Measurements from ENCODE around the gene MAK.
"Not testable (repeated sequence)": the region's sequence is repeated elsewhere in the genome, so short reads cannot be mapped to it uniquely, and the experiment has no call there.

MAK gene

DNA sequence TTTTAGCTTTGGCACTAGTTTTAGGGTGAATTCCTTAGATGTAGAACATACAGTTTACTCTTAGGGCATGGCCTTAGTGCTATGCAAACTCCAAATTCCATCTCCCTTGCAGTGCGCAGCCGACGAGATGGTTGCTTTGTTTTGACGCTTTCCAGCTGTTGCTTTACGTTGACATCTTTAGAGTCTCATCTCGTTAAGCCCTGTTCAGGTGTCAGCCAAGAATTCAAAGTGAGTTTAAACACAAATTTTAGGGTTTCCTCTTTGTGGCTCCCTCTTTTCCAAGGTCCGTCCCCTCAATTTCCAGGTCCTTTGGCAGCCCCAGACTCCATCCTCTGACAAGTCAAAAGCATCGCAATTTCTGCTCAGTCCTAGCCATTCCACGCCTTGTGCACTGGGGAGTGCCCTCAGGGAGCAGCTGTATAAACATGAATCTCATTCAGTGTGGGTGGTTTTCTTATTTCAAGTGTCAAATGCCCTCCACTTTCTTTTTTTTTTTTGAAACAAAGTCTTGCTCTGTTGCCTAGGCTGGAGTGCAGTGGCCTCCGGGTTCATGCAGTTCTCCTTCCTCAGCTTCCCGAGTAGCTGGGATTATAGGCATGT lies 14.1 kb upstream of the MAK start:
- no peak for DNase-seq

DNA sequence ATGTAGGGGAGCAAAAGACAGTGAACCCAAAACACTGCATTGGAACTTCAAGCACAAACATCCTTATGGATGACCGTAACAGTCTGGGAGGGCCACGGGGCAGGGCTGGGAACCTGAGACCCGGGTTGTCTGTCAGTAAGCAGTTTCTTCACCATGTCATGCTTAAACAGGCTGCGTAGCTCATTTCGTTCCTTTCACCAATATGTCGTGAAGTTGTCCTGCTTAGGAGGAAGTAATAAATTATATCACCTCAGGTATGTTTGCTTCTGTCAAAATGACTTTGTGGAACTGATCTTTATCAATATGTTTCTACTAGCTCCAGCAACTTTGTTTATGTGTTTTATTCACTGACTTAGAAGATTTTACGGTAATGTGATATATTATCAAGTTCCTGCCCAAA lies 12.4 kb upstream of the MAK start:
- no peak for DNase-seq

DNA sequence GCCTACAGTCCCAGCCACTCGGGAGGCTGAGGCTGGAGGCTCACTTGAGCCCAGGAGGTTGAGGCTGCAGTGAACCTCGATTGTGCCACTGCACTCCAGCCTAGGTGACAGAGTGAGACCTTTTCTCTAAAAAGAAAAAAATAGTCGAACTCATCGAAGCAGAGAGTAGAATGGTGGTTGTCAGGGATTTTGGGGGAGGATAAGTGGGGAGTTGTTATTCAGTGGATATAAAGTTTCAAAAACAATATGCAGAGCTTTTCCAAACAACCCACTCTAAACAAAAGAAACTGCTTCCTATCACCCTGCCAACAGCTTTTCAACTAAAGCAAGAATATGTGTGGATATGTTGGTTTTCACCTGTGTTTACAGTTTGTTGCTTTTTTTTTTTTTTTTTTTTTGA lies 11.6 kb upstream of the MAK start:
- DNase-seq: no peak

DNA sequence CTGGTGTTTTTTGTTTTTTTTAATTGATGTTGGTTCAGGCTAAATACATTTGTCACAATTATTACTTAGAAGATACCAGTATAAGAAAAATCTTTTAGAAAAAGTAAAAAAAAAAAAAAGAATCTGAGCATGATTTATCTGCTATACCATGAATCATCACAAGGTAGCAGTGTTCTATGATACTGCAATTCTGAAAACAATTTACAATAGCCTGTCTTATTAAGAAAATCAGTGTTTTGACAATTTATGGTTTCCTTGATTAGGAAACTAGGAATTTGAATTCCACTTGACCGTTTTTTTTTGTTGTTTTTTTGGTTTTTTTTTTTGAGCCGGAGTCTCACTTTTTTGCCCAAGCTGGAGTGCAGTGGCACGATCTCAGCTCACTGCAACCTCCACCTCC lies 9.3 kb upstream of the MAK start:
- DNase-seq: peak; percentile 51

DNA sequence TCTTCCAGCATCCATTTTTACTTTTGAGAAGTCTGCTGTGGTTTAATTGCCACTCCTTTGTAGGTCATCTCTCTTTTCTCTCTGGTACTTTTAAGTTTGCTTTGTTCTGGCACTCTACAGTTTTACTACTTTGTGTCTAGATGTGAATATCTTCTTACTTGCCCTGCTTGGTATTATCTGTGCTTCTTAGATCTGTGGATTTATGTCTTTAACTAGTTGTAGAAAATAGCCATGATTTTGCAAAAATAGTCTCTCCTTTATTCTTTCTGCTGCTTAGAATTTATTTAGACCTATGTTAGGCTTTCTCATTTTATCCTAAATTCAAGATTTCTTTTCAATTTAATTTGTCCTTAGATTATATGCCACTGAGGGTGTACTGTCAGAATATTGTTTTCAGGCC lies 5.2 kb upstream of the MAK start:
- no peak for DNase-seq

DNA sequence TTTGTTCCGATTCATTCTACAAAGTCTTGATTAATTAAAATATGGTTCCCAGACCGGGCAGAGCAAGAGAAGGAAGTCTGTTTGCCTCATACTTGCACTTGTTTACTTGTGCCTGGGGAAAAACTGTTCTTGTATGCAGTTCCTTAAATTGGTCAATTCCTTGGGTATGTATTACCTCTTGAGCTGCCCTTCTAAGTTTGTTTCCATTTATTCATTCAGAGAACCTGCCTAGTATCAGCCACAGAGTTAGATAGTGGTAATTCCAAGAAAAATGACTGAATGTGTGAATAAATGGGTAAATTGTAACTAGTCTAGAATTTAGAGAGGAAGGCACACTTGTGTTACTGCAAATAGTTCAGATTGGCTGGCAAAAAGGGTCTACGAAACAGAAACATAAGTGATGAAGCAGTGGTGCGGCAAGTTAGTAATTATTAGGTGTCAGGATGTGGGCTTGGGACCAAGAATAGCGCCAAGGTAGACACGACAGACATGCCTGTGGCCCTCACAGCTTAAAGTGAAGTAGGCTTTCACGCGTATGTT lies 525 bp upstream of the MAK start:
- peak; percentile 92 for DNase-seq

DNA sequence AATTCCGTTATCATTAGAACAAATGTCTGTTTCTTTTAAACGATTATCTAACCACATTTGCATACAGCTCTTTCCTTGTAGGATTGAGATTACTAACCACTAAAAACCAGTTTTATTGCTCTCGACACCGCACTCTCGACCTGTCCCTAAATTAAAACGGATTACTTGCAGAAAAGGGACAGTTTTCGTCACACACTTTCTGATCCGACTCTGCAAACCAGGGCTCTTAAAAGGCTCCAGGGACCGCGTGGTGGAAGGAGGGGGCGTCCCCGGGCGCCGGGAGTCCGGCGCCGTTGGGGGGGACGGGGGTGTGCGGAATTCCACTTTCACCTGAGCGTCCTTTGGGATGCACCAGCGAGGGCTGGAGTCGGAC lies 731 bp downstream of the MAK start:
- peak; percentile 76 for DNase-seq

DNA sequence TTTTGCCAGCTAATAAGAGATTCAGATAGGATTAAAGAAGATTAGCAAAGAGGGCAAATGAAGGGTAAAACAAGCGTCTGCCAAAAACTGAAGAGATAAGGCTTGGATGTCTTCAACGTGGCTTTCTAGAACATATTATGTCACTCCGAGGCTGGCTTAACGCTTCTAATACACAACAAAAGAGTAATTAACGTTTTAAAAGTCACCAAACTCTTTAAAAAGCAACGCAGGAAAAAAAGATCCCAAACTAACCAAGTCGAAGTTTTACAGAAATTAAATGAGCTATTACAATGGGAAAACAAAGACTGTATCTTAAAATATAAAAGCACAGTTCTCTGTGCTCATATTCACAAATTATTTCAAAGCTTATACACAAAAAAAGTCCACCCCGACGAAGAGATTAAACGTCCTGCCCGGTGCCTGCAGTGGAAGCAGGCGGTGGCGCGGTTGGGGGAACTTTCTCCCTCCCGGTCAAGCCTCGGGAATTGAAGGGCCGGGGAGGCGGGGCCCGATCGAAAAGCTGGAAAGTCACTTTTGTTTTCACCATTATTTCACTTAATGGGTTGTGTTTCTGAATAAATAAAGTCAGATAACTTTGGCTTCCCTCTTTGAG lies 1.2 kb downstream of the MAK start:
- peak; percentile 67 for DNase-seq

DNA sequence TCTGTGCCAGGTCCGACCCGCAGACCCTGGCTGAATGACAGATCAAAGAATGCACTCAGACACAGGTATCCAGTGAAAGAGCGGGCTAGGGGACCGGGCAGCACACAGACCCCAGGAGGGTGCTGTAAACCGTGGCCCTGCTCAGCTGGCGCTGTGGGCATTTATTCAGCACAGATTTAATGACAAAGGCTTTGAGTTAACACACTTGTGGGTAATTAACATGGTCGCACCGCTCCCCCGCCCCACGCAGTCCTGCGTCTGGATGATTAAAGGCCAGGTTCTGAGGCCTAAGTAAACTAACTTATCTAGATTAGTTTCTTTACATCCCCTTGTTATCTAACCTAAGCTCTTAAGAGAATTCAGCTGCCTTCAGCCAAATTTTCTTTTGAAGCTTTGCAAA lies 3.5 kb downstream of the MAK start:
- DNase-seq: no peak

DNA sequence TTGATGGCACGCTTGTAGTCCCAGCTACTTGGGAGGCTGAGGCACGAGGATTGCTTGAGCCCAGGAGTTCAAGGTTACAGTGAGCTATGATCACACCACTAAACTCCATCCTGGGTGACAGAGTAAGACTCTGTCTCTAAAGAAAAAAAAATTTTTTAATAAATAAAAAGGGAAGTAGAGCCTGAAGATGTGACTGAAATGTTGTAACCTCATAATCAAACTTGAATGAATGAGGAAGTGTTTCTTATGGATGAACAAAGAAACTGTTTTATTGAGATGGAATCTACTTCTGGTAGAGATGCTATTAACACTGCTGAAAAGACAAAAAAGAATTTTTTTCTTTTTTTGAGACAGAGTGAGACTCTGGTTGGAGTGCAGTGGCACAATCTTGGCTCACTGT lies 6.7 kb downstream of the MAK start:
- peak; percentile 24 for DNase-seq

DNA sequence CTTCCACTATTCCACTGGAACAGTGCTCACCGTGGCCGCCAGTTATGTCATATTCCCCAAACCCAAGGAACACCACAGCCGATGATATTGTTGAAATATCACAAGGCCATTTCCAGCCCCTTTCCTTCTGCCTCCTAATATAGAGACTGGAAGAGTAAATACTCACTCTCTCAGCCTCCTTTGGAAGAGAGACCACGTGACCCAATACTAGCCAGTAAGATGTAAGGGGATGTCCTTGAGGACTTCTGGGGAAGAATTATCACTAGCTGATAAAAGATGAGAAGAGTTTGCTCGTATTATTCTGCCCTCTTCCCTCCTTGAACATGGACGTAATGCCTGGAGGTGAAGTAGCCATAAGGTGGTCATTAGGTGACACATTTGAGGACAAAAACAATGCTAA lies 13.5 kb downstream of the MAK start:
- no peak for DNase-seq

DNA sequence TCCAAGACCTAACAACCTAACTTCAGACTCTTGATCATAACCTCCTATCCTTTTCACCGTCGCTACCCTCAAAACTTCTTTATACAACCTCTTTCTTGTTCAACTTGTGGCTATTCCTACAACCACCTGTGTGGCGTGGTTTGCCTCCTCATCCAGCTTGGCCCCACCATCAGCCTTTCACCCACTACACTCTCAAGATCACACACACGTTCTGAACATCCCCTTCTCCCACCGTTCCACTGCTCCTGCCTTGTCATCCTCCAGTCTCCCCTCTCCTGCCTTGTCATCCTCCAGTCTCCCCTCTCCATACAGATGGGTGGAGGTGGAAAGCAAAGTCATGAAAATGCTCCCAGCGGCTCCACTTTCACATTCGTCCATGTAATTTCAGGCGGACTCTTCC lies 14.0 kb downstream of the MAK start:
- no peak for DNase-seq

DNA sequence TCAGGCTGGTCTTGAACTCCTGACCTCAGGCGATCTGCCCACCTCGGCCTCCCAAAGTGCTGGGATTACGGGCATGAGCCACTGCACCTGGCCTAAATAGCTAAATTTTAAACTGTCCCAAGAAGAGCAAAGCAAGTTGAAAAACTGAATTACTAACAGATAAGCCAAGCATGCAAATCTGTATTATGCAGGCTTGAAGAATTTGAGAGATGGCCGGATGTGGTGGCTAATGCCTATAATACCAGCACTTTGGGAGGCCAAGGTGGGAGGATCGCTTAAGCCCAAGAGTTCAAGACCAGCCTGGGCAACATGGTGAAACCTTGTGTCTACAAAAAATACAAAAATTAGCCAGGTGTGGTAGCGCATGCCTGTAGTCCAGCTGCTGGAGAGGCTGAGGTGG lies 24.2 kb downstream of the MAK start:
- DNase-seq: not testable (repeated sequence)

DNA sequence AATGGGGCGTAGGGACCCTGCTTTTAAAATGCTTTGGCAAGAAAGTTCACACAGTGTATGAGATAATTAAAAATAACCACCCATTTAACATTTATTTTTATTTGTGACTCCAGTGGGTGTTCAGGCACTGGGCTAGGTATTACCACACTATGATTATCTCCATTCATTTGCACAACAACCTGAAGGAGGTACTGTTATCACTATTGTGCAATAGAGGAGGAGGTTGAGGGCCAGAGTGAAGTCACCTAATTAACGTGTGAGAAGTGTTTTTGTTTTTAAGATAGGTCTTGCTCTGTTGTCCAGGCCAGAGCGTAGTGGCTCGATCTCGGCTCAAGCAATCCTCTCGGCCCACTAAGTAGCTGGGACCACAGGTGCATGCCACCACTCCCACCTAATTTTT lies 29.2 kb downstream of the MAK start:
- peak; percentile 41 for DNase-seq

DNA sequence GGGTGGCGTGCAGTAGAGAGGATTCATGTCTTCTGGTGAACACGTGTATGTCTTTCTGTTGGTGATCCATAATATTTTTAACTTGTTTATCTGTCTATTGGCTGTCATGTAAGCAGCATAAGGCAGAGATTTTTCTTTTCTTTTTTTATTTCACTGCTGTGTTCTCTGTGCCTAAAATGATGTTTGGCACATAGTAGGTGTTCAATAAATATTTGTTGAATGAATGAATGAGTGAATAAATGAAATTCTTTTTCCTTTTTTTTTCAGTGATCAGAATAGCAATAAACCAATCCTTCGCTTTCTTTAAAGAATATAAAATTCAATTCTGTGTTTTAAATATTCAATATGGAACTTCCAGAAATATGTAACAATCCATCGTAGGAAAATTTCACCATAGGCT lies 30.0 kb downstream of the MAK start:
- no peak for DNase-seq

DNA sequence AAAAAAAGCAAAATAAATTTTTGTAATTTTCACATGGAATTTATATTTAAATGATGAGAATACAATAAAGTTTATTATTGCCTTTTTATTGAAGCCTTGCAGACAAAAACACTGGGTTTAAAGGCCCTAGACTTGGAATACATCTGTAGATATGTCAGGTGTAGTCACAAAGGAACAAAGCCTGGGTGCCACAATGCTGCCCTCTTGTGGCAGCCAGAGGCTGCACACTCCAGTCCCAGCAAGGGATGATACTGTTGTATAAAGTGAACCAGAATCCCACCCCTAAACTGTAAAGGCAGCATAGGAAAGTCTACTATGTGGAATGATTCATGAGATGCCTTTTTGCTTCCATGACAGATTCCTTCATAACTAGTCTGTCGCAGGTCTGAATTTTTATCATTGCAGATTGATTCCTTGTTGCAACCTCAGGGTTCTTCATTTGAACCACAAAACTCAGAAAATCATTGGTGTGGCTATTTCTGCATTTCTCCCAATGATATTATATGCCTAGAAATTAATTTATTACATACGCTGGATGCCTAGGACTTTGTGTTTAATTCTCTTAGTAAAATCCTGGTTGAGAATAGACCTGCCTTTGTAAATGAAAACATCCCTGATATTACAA lies 37.0 kb downstream of the MAK start:
- DNase-seq: peak; percentile 87

DNA sequence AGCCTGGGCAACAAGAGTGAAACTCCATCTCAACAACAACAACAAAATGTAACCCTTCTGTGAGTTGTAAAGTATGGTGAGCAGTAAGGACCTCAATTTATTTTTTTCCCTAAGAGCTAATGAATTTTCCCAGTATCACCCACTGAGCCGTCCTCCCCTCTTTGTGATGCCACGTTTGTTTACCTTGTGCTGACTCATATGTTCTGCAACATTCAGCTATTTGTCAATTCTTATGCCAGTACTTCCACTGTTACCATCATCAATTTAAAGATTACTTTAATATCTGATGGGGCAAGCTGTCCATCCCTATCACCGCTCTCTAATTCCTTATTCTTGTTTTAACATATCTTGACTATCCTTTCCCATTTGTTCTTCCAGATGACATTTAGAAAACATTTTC lies 37.5 kb downstream of the MAK start:
- no peak for DNase-seq

DNA sequence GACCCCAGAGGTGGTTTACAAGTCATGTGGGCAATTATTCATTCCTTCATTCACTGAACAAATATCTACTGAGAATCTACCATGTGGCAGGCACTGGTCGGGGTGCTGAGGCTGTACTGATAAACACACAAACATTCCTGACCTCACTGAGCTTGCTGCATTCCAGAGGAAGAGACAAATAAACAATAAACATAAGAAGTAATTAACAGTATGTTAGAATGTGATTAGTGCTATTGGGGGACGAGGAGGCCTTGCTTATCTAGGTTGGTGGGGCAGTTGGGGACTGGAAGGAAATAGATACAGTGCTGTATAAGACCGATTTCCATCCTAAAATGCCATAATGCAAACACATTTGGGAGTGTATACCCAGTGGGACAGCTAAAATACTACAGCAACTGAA lies 44.1 kb downstream of the MAK start:
- no peak for DNase-seq

DNA sequence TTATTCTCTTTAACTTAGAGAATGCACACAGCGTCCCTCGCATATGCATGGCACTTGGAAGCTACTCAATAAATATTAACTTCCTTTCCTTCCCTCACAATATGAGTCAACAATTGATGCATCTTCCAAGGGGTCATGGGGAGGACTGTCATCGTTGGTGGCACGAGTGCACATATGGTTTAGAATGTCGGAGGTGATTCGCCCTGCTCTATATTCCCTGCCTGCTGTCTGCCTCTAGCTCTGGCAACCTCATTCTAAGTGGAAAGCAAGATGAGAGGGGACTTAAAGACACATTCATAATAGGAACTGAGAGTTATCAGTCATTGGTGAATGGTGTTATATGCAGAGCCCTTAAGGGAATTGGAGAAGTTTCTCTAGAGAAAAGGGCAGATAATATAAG lies 44.6 kb downstream of the MAK start:
- no peak for DNase-seq

DNA sequence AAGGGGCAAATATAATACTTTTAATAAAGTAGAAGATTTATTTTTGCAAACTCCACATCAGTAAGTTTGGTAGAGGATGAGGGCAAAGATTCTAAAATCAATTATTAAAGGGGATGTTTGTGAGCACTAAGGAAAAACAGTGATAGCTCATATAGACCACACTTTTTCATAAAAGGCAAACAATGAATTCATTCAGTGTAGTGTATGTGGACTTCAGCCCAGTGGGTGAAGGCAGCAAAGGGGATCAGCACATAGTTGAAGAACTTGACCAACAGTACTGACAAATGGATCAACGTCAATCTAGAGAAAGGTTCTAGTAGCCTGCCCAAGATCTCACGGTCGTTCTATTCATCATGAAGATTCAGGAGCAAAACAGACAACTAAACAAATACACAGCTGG lies 45.3 kb downstream of the MAK start:
- no peak for DNase-seq

DNA sequence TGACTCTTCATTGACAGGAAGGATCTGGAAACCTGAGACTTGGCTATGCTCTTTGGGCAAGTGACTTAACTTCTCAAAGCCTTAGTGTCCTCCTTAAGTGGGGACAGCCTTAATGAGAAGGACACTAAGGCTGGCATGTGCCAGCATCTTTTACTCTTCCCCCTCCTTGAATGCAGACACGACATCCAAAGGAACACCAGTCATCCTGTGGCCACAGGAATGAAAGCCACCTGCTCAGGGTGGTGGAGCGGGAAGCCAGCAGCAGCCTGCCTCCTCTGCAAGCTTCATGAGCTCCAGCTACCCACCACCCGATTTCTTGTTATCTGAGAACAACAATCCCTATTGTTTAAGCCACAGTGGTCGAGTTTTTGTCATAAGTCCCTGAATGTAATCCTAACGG lies 46.2 kb downstream of the MAK start:
- no peak for DNase-seq

DNA sequence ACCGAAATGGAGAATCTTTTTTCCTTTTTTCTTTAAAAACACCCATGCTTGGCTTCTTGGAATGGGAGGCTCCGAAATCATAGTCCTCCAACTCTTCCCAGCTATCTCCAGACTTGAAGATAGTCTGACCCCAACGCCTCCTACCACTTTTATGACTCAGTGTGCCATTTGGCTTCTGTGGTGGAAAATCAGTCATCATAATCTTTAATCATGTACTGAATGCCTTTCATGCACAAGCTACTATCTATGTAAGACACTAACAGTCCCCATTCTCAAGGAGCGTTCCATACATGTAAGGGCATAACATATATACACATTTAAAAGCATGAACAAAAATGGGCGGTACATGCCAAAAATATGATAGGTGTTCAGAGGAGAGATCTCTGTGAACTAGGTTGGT lies 46.7 kb downstream of the MAK start:
- no peak for DNase-seq

DNA sequence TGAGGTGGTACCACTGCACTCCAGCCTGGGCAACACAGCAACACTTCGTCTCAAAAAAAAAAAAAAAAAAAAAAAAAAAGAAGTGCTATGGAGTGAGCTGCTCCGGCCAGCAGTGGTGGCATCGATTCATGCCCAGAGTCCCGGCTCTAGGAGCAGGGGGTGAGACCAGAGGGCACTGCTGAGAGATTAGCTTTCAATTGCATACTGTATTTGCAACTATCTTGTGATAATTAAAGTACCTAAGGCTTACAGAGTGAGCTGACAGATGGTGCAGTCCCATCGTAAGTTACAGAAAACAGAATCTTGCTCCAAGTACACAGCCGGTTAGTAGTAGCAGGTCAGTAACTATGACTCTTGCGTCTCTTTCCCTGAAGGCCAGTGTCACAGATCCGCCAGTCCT lies 59.3 kb downstream of the MAK start:
- DNase-seq: no peak

DNA sequence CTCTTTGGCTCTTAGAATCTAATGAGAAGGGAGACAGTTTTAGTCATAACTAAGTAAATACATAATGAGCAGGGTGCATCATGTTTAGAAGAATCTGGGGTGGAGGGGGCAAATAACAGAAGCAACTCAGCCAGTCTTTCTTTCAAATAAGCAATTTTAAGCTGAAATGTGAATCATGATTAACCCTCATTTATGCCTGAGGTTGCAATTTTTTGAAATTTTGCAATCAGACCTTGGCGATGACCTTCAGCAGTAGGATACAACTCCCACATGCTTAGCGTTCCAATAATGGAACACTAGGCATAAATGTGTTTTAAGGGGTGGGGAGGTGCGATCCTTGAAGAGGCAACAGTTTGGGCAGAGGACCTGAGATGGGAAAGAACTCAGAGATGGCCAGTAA lies 60.1 kb downstream of the MAK start:
- DNase-seq: no peak

DNA sequence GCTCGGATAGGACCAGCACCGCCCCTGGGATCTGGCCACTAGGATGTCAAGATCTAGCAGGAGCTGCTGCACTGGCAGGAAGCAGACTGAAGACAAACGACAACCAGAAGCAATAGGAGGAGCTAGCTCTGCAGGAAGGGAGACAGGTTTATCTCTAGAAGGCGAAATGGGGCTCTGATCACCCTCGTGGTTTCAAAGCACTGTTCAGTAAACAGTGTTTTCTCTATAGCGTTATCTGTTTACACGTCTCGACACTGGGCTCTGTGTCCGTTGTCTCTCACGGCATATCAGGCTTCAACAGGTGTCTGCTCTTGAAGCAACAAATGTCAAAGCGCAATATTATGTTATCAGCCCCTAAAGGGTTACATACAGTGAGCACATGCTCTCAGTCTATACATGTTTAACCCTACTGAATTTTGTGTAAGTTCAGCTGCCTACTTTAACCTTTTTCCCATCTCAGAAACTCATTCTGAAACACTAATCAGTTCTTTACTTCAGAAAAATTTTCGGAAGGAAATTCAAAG lies 66.9 kb downstream of the MAK start:
- peak; percentile 85 for DNase-seq

All from OCI-M1 (cell line).